Retina (tissue), 1 donor: ENCODE results near the gene SHC4.
"Not testable (repeated sequence)": the region's sequence is repeated elsewhere in the genome, so short reads cannot be mapped to it uniquely, and the experiment has no call there.

Source experiments
- DNase-seq: peaks from one replicate; pipeline ENCODE4 v3.0.0-alpha.2; 2016

SHC4 gene

DNA sequence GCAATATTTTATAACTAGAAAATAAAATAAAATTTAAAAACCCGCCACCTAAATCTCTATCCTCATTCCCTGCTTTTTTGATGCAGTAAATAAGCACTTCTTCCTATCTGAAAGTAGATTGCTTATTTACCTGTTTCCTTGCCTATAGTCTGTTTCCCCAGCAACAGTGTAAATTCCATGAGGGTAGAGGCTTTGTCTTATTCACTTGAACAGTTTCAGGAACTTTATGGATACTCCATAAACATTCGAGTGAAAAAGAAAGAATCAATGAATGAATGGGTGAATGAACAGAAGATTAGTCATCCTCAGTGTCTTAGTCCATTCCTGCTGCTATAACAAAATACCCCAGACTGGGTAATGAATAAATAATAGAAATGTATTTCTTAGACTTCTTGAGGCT is 41.7 kb downstream of the SHC4 start:
- no peak for DNase-seq

GRCh38 chr15:48916721-48917120 is 47.0 kb downstream of the SHC4 start:
- no peak for DNase-seq

- peak; percentile 18 for DNase-seq
Observed at GRCh38 chr15:48915861-48916260, 47.9 kb downstream of the SHC4 start.

DNA sequence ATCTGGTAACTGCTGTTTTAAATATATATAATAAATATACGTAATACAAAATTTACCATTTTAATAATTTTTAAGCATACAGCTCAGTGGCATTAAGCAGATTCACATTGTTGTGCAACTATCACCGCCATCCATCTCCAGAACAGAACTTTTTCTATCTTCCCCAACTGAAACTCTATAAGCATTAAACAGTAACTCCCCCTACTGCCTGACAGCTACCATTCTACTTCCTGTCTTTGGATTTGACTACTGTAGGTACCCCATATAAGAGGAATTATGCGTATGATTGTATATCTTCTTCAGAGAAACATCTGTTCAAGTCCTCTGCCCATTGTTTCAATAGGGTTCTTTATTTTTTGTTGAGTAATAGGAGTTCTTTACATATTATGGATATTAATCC is 49.0 kb downstream of the SHC4 start:
- DNase-seq = no peak

GRCh38 chr15:48913141-48913540 is 50.6 kb downstream of the SHC4 start:
- no peak for DNase-seq

DNA sequence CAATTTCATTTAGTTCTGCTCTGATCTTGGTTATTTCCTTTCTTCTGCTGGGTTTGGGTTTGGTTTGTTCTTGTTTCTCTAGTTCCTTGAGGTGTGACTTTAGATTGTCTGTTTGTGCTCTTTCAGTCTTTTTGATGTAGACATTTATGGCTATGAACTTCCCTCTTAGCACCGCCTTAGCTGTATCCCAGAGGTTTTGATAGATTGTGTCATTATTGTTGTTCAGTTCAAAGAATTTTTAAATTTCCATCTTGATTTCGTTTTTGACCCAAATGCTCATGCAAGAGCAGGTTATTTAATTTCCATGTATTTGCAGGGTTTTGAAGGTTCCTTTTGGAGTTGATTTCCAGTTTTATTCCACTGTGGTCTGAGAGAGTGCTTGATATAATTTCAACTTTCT is 53.2 kb downstream of the SHC4 start:
- not testable (repeated sequence) for DNase-seq

- DNase-seq = not testable (repeated sequence)
Observed at GRCh38 chr15:48909313-48909712, 54.4 kb downstream of the SHC4 start.

- no peak for DNase-seq
Observed at GRCh38 chr15:48905847-48906246, 57.9 kb downstream of the SHC4 start.

DNA sequence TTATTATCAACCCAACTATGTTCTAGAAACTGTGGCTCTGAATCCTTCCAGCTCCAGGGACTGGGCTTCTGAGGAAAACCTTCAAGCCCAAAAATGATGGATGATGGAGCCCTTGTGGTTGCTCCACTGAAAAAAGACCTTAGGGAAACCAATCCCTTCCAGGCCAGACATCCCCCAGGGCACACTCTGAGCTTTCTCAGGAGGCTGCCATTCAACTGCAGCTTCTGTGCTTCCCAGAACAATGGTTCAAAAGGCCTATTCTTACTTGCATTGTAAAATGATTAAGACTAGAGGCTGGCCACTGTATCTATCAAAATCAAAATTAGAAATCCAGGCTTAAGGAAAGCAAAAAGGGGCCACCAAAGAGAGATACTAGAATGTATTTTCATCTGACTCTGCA is 58.5 kb downstream of the SHC4 start:
- no peak for DNase-seq

DNA sequence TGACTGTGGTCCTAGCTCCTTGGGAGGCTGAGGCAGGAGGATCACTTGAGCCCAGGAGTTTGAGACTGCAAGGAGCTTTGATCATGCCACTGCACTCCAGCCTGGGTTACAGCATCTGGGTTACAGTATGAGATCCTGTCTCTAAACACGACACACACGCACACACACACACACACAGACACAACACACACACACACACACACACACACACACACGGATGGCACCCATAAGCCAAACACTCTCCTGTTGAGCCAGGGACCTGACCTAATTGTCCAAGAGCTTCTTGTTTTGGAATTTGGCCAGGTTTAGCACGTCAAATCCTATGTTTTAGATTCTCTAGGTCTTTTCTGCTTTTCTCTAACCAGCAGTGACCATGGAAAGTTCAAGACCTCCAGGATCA is 59.0 kb downstream of the SHC4 start:
- DNase-seq = no peak

GRCh38 chr15:48899793-48900192 is 63.9 kb downstream of the SHC4 start:
- DNase-seq = no peak

GRCh38 chr15:48898446-48898845 is 65.3 kb downstream of the SHC4 start:
- no peak for DNase-seq

DNA sequence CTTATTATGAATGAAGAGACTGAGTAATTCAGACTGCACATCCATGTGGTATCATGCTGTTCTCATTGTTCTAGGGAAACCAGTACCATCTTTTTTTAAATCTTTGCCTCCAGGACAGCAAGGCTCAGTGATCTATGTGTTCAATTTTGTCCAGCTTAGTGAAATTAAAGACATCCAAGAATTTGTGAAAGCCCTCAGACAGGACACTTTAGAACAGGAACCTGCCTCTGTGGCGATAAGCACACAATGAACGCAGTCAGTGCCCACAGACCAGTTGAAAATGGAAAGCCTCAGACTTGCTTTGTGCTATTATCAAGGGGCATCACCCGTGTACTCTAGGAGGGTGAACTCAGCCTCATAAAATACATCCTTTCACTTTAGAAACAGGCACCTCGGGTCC is 65.7 kb downstream of the SHC4 start:
- no peak for DNase-seq

DNA sequence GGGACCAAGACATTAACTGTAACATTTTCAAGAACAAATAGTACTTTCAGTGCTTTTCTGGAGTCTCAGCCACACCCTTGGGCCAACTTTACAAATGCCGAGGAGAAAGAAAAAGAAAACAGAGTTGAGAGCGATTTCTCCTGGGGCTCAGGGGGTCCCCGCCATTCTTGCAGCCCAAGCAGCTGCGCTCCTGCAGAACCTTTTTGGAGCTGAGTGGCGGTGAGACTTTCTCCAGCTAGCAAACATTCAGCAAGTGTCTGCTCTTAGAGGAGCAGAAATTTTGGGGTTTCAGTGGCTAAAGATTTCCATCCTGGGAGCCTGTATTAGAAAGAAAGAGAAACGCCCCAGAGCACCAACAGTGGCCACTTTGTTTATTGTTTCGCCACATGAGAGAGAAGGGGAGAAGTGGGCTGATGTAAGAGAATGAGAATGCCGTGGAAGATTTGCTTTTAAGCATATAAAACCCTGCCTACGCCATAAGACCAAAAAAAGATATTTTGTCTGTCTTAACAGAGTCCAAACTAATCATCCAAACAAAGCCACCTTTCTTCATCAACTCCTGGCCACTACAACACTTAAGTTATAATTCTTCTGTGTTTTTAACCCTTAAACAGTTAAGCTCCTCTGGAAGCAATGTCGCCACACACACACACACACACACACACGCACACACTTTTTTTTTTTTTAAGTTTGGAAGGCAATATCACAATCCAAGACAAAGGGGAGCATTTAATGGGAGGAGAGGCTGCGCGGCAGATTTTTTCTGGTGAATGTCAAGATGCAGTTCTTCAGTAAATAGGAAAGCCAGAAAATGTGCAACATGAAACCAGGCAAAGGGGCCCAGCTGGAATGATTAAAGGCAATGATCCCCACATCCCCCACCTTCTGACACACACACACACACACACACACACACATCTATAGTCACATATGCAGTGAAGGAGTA is 66.6 kb downstream of the SHC4 start:
- peak; percentile 20 for DNase-seq

GRCh38 chr15:48893311-48893710 is 70.4 kb downstream of the SHC4 start:
- DNase-seq = no peak

DNA sequence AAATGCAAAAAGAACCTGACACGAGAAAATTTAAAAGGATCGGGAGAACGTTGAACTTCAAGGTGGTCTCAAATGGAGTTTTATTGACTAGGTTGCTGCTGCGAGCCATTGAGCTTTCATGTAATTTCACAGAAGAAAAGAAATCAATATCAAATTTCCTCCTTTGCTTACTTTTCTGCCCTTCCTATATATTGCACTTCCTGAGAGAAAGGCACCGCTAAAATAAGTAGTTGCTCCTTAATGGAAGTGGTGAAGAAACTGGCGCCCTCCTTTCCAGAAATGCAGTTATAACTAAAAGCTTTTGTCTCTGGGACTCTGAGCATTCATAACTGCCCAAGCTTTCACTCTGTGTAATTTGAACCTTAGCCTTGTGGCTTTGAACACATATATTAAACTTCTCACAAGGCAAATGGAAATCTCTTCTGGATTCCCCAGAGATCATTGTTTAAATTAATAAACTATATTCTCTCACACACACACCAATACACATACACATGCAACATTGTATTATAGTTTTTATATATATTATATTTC is 72.4 kb downstream of the SHC4 start:
- DNase-seq = no peak

GRCh38 chr15:48890375-48890972 is 73.2 kb downstream of the SHC4 start:
- DNase-seq = no peak

- no peak for DNase-seq
Observed at GRCh38 chr15:48889925-48890324, 73.8 kb downstream of the SHC4 start.

DNA sequence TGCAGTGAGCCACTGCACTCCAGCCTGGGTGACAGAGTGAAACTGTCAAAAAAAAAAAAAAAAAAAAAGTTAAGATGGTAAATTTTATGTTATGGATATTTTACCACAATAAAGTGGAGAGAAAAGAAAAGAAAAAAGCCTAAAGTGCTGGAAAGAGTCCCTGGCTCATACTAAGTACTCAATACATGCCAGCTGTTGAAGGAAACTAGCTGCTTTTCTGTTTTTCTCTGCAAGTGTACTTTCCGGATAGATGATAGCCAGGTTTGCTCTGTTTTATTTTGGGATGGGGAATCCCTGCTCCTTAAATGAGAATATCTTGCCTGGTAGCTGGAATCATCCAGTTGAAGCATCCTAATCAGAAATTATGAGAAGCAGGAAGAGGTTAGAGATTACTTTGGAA is 74.9 kb downstream of the SHC4 start:
- DNase-seq = no peak

GRCh38 chr15:48888191-48888590 is 75.5 kb downstream of the SHC4 start:
- DNase-seq = no peak

GRCh38 chr15:48887144-48887543 is 76.6 kb downstream of the SHC4 start:
- no peak for DNase-seq

GRCh38 chr15:48883699-48884098 is 80.0 kb downstream of the SHC4 start:
- DNase-seq = no peak

GRCh38 chr15:48880070-48880634 is 83.6 kb downstream of the SHC4 start:
- DNase-seq = no peak
